H1 (cell line): ENCODE data around the gene GFRA3. TPM values are rescaled to one million over a fixed set of nuclear protein-coding genes. Genes with fewer than 3 reads are reported as not detected.
A peak's percentile ranks its signal among the peaks of the same experiment; 100 is the strongest.

Experiments used
- EP300 ChIP-seq, 2 experiments: IDR thresholded peaks; 1 replicate in 1 of 2; 2 replicates in 1 of 2; pipeline ENCODE4 v1.6.1; 2011 to 2012; ENCODE audit warnings: low read depth in 2 of 2, low read length in 2 of 2, mild to moderate bottlenecking in 2 of 2, borderline replicate concordance in 1 of 2, inconsistent platforms in 1 of 2, moderate library complexity in 1 of 2
- FOSL1 ChIP-seq: IDR thresholded peaks from 2 replicates; pipeline ENCODE4 v1.6.1; 2011; ENCODE audit warnings: mild to moderate bottlenecking, low read depth, low read length, moderate library complexity; ENCODE audit not compliant: insufficient read depth
- HDAC2 ChIP-seq, 2 experiments: fragments of 300-600 bp in 1 of 2; sonication (generic) in 1 of 2; IDR thresholded peaks; 2 replicates each; pipeline ENCODE4 v1.6.1; 2011 to 2012; ENCODE audit warnings: low read depth in 2 of 2, low read length in 2 of 2, mild to moderate bottlenecking in 2 of 2, moderate library complexity in 2 of 2, borderline replicate concordance in 1 of 2, inconsistent platforms in 1 of 2
- POLR2A ChIP-seq, 2 experiments: IDR thresholded peaks; 1 replicate in 1 of 2; 2 replicates in 1 of 2; pipeline ENCODE4 v1.6.1; 2011; ENCODE audit warnings: low read depth in 2 of 2, low read length in 2 of 2, mild to moderate bottlenecking in 2 of 2; ENCODE audit errors: control extremely low read depth in 1 of 2
- RNF2 ChIP-seq: fragments of 200-900, 300-1000 bp; sonication (generic); IDR thresholded peaks from 2 replicates; pipeline ENCODE4 v1.7.1; 2016; ENCODE audit warnings: borderline replicate concordance, low read depth, mild to moderate bottlenecking, antibody characterized with exemption, low read length; ENCODE audit not compliant: poor library complexity, severe bottlenecking; ENCODE audit errors: missing control alignments
- RXRA ChIP-seq: IDR thresholded peaks from 2 replicates; pipeline ENCODE4 v1.6.1; 2011; ENCODE audit warnings: low read depth, mild to moderate bottlenecking, low read length, moderate library complexity; ENCODE audit not compliant: insufficient read depth
- SAP30 ChIP-seq: fragments of 300-600 bp; sonication (generic); IDR thresholded peaks from 2 replicates; pipeline ENCODE4 v1.7.1; 2012; ENCODE audit warnings: low read length, moderate library complexity, mild to moderate bottlenecking, inconsistent platforms; ENCODE audit not compliant: insufficient read depth, insufficient replicate concordance
- polyA plus RNA-seq, 7 experiments: library from polyadenylated mRNA; depleted of rRNA in 3 of 7; stranded (reverse) in 5 of 7; unstranded in 2 of 7; fragments of >200 nt in 5 of 7; fragments of 200-250 nt in 2 of 7; gene quantifications; 1 replicate in 5 of 7; 2 replicates in 1 of 7; 4 replicates in 1 of 7; pipeline versions ENCODE4 v1.2.1 to v1.2.3, GENCODE V29; 2011 to 2013; ENCODE audit warnings: missing spikeins in 2 of 7, mixed read lengths in 2 of 7
- total RNA-seq: library from RNA; stranded (reverse); fragmentation: NEBNext Ultra II Directional; extraction: Animal tissue kit (Norgen Biotek cat#: 25700); gene quantifications from 2 replicates; pipeline ENCODE4 v1.2.1, GENCODE V29; 2021
- TF ChIP-seq, protein P1 (sequence below): fragments of 300-600 bp; sonication (generic); IDR thresholded peaks from 2 replicates; pipeline ENCODE4 v1.7.1; 2012; ENCODE audit warnings: low read length, moderate library complexity, mild to moderate bottlenecking, inconsistent platforms; ENCODE audit not compliant: insufficient replicate concordance

GFRA3 gene
- total and polyA plus RNA-seq, 2 of the 8 experiments (the other 6 are each of a cell fraction or from before 2014, with no cell fraction given), result 0.88 to 3.4 TPM

DNA sequence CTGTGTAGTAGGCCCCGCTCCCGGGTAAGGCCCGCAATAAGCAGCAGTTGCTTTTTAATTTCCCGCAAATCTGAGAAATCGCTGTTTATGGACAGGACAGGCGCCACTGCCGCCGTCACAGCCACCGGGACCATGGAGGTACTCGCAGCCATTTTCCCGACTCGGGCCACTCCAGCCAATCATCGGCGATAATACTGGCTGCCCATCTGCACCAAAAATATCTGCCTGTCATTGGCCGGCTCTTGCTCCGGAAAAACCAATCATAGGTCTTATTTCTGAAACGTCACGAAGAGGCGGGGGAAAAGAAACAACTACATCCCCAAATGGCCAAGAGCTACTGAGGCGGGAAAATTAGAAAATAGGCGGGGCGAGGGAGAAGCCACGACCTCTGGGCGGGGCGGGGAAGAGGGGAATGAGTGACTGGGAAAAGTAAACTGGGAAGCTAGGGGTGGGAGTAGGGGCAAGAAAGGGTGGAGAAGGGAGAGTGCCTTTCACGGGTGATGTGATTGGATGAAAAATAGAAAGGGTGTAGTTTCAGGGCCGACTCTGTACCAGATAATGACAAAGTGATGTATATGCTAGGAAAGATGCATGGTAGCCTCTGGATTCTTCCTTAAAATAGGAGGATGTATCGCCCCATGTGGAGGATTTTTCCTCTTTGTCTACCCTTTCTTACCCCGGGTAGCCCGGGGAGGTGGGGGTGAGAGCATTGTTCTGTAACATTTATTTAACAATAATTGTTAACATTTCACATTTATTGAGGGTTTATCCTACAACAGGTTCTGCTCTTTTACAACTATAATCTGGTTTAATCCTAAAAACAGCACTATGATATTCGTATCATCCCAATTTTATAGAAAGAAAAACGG, 61.0 kb downstream of the GFRA3 start, which contains the start of gene CDC23 (continued):
- TF ChIP-seq, protein P1, sequence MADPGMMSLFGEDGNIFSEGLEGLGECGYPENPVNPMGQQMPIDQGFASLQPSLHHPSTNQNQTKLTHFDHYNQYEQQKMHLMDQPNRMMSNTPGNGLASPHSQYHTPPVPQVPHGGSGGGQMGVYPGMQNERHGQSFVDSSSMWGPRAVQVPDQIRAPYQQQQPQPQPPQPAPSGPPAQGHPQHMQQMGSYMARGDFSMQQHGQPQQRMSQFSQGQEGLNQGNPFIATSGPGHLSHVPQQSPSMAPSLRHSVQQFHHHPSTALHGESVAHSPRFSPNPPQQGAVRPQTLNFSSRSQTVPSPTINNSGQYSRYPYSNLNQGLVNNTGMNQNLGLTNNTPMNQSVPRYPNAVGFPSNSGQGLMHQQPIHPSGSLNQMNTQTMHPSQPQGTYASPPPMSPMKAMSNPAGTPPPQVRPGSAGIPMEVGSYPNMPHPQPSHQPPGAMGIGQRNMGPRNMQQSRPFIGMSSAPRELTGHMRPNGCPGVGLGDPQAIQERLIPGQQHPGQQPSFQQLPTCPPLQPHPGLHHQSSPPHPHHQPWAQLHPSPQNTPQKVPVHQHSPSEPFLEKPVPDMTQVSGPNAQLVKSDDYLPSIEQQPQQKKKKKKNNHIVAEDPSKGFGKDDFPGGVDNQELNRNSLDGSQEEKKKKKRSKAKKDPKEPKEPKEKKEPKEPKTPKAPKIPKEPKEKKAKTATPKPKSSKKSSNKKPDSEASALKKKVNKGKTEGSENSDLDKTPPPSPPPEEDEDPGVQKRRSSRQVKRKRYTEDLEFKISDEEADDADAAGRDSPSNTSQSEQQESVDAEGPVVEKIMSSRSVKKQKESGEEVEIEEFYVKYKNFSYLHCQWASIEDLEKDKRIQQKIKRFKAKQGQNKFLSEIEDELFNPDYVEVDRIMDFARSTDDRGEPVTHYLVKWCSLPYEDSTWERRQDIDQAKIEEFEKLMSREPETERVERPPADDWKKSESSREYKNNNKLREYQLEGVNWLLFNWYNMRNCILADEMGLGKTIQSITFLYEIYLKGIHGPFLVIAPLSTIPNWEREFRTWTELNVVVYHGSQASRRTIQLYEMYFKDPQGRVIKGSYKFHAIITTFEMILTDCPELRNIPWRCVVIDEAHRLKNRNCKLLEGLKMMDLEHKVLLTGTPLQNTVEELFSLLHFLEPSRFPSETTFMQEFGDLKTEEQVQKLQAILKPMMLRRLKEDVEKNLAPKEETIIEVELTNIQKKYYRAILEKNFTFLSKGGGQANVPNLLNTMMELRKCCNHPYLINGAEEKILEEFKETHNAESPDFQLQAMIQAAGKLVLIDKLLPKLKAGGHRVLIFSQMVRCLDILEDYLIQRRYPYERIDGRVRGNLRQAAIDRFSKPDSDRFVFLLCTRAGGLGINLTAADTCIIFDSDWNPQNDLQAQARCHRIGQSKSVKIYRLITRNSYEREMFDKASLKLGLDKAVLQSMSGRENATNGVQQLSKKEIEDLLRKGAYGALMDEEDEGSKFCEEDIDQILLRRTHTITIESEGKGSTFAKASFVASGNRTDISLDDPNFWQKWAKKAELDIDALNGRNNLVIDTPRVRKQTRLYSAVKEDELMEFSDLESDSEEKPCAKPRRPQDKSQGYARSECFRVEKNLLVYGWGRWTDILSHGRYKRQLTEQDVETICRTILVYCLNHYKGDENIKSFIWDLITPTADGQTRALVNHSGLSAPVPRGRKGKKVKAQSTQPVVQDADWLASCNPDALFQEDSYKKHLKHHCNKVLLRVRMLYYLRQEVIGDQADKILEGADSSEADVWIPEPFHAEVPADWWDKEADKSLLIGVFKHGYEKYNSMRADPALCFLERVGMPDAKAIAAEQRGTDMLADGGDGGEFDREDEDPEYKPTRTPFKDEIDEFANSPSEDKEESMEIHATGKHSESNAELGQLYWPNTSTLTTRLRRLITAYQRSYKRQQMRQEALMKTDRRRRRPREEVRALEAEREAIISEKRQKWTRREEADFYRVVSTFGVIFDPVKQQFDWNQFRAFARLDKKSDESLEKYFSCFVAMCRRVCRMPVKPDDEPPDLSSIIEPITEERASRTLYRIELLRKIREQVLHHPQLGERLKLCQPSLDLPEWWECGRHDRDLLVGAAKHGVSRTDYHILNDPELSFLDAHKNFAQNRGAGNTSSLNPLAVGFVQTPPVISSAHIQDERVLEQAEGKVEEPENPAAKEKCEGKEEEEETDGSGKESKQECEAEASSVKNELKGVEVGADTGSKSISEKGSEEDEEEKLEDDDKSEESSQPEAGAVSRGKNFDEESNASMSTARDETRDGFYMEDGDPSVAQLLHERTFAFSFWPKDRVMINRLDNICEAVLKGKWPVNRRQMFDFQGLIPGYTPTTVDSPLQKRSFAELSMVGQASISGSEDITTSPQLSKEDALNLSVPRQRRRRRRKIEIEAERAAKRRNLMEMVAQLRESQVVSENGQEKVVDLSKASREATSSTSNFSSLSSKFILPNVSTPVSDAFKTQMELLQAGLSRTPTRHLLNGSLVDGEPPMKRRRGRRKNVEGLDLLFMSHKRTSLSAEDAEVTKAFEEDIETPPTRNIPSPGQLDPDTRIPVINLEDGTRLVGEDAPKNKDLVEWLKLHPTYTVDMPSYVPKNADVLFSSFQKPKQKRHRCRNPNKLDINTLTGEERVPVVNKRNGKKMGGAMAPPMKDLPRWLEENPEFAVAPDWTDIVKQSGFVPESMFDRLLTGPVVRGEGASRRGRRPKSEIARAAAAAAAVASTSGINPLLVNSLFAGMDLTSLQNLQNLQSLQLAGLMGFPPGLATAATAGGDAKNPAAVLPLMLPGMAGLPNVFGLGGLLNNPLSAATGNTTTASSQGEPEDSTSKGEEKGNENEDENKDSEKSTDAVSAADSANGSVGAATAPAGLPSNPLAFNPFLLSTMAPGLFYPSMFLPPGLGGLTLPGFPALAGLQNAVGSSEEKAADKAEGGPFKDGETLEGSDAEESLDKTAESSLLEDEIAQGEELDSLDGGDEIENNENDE, result no peak
- TF ChIP-seq HDAC2 (IDR thresholded peaks at IDR 0.05; ENCODE audit: borderline replicate concordance in 1 of 2, low read depth in 2 of 2, low read length in 2 of 2), result no peak; a peak in 2 of 4 replicates
- no peak for TF ChIP-seq RXRA
- no peak for TF ChIP-seq RNF2
- TF ChIP-seq POLR2A (IDR thresholded peaks at IDR 0.05; ENCODE audit: control extremely low read depth in 1 of 2, low read depth in 2 of 2, low read length in 2 of 2), result peak; percentile 69 to 89
- no peak for TF ChIP-seq FOSL1
- TF ChIP-seq EP300 (IDR thresholded peaks at IDR 0.05; ENCODE audit: borderline replicate concordance in 1 of 2, low read depth in 2 of 2, low read length in 2 of 2), result no peak
- no peak for TF ChIP-seq SAP30
